ENCODE results near the gene TXNRD3.

The TXNRD3 gene

GRCh38 chr3:126654571-126655383 is at the start of gene TXNRD3:
TXNRD3 (minus strand) TSS chr3:126655124.
- POLR2A ChIA-PET: no interaction called here
- peak; percentile 80 for DNase-seq (ENCODE audit: extremely low spot score)
- CTCF ChIA-PET: no interaction called here
- TF ChIP-seq L3MBTL2 (conservative IDR thresholded peaks at IDR 0.05) (peak; percentile 68), SUZ12 (IDR thresholded peaks at IDR 0.05) (no peak)

DNA sequence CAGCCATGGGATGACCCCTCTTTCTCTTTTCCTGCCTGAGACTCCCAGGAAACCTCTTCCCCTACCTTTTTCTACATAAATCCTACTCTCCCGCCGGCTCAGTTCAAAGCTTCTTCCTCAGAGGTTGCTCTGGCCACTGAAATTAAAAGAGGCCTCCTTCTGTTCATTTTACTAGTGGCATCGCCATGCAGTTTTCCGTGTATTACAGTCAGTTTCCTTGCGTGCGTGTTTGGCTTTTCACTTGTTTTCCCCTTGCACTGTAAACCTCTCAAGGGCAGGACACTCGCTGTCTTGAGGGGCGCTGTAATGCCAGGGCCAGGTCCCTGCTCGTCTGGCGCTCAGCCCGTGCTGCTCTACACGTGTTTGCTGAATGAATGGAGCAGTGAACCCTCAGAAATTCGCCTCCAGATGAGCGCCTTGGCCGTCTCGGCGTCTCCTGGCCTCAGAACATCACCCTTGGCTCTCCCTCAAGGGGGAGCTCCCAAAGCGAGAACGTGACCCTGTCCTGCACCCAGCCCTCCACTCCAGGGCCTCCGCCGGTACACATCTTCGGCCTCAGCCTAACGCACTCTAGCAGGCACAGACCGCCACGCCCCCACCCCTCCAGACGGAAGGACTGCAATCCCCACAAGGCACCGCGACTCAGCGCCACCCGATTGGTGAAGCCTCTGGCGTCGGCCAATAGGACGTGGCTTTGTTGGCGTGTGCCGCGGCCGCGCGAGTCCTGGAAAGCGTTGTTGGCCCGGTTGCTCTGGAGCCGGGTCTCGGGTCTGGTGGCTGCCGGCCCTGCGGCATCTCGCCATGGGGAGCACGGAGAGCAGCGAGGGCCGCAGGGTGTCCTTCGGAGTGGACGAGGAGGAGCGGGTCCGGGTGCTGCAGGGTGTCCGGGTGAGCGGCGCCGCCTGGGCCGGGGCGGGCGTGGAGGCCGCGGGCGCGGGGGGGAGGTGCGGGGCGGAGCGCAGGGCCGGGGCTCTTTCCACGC is 48.9 kb upstream of the TXNRD3 start, which contains the start of gene CHCHD6:
TSS of gene CHCHD6 (plus strand) at position 729 of the 982 bp plus-strand sequence. CDS start at position 802, 73 bp downstream.
- TF ChIP-seq NFRKB (IDR thresholded peaks at IDR 0.05) (no peak), ELF4 (IDR thresholded peaks at IDR 0.05) (peak; percentile 46; the same call in 1 of the 2 replicates), L3MBTL2 (conservative IDR thresholded peaks at IDR 0.05) (peak; percentile 74)
- peak; percentile 99 for DNase-seq (ENCODE audit: extremely low spot score)
- ChIA-PET POLR2A (interaction anchor here (0.6 to 1.5 kb wide), 2 partner anchors 12 to 14 kb away, joined by 4 to 5 read pairs; no protein-coding TSS in a partner anchor), CTCF (interaction anchor here (0.5 to 1.0 kb wide), 3 partner anchors 11 to 508 kb away, joined by 3 to 7 read pairs (median 4); no protein-coding TSS in a partner anchor)

DNA sequence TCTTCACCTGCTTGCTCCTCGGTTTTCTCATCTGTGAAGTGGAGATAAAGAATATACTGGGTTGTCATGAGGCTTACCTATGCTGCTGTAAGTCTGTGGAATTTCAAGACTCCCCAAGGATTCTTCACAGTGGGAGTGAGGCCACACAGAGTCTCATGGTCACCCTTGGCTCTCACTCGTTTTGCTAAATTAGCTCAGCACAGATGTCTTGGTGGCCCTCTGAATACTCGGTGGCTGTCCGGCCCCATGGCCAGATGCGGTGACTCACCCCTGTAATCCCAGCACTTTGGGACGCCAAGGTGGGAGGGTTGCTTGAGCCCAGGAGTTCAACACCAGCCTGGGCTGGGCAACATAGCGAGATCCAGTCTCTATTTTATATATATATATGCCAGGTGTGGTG is 44.1 kb upstream of the TXNRD3 start:
- CTCF ChIA-PET: interaction anchor here (0.6 kb wide), 1 partner anchor 52 kb away, joined by 3 read pairs; no protein-coding TSS in a partner anchor

GRCh38 chr3:126696701-126697267 is 41.9 kb upstream of the TXNRD3 start:
- DNase-seq (ENCODE audit: extremely low spot score): no peak
- CTCF ChIA-PET: no interaction called here
- POLR2A ChIA-PET: no interaction called here
- TF ChIP-seq TARDBP (IDR thresholded peaks at IDR 0.05) (no peak), ELF4 (IDR thresholded peaks at IDR 0.05) (no peak), ZNF384 (IDR thresholded peaks at IDR 0.05) (no peak), SP1 (IDR thresholded peaks at IDR 0.05) (no peak), SUZ12 (IDR thresholded peaks at IDR 0.05) (no peak), NFRKB (IDR thresholded peaks at IDR 0.05) (no peak), LEF1 (IDR thresholded peaks at IDR 0.05; ENCODE audit: borderline replicate concordance) (no peak), FOXM1 (IDR thresholded peaks at IDR 0.05; ENCODE audit: borderline replicate concordance) (no peak), HDGF (IDR thresholded peaks at IDR 0.05; ENCODE audit: borderline replicate concordance) (no peak), FOXK2 (IDR thresholded peaks at IDR 0.05) (no peak)

More for the DNA sequence above, 44.1 kb upstream of the TXNRD3 start:
- POLR2A ChIA-PET: no interaction called here
- DNase-seq (ENCODE audit: extremely low spot score): no peak
- TF ChIP-seq NFRKB (IDR thresholded peaks at IDR 0.05): no peak
- no peak for TF ChIP-seq SUZ12 (IDR thresholded peaks at IDR 0.05)
- TF ChIP-seq TARDBP (IDR thresholded peaks at IDR 0.05): no peak
- TF ChIP-seq SP1 (IDR thresholded peaks at IDR 0.05): no peak
- no peak for TF ChIP-seq BHLHE40 (IDR thresholded peaks at IDR 0.05; ENCODE audit: borderline replicate concordance)
- no peak for TF ChIP-seq ELF4 (IDR thresholded peaks at IDR 0.05)
- TF ChIP-seq LEF1 (IDR thresholded peaks at IDR 0.05; ENCODE audit: borderline replicate concordance): no peak
- TF ChIP-seq CTBP1 (IDR thresholded peaks at IDR 0.05; ENCODE audit: borderline replicate concordance): no peak
- no peak for TF ChIP-seq L3MBTL2 (conservative IDR thresholded peaks at IDR 0.05)
- TF ChIP-seq HDGF (IDR thresholded peaks at IDR 0.05; ENCODE audit: borderline replicate concordance): no peak
- no peak for TF ChIP-seq FOXA1 (IDR thresholded peaks at IDR 0.05)
- no peak for TF ChIP-seq PKNOX1 (IDR thresholded peaks at IDR 0.05)
- TF ChIP-seq FOXM1 (IDR thresholded peaks at IDR 0.05; ENCODE audit: borderline replicate concordance): no peak
- no peak for TF ChIP-seq ARNT (IDR thresholded peaks at IDR 0.05)
- no peak for TF ChIP-seq FOXK2 (IDR thresholded peaks at IDR 0.05)
- no peak for TF ChIP-seq ZNF384 (IDR thresholded peaks at IDR 0.05)

- no peak for DNase-seq (ENCODE audit: extremely low spot score)
- CTCF ChIA-PET: no interaction called here
- TF ChIP-seq ZNF384 (IDR thresholded peaks at IDR 0.05) (no peak), SUZ12 (IDR thresholded peaks at IDR 0.05) (no peak), ARNT (IDR thresholded peaks at IDR 0.05) (no peak), L3MBTL2 (conservative IDR thresholded peaks at IDR 0.05) (no peak), PKNOX1 (IDR thresholded peaks at IDR 0.05) (no peak), FOXK2 (IDR thresholded peaks at IDR 0.05) (no peak), FOXA1 (IDR thresholded peaks at IDR 0.05) (no peak), ELF4 (IDR thresholded peaks at IDR 0.05) (no peak), BHLHE40 (IDR thresholded peaks at IDR 0.05; ENCODE audit: borderline replicate concordance) (no peak), CTBP1 (IDR thresholded peaks at IDR 0.05; ENCODE audit: borderline replicate concordance) (no peak), TARDBP (IDR thresholded peaks at IDR 0.05) (no peak), SP1 (IDR thresholded peaks at IDR 0.05) (no peak), LEF1 (IDR thresholded peaks at IDR 0.05; ENCODE audit: borderline replicate concordance) (no peak), NFRKB (IDR thresholded peaks at IDR 0.05) (no peak), HDGF (IDR thresholded peaks at IDR 0.05; ENCODE audit: borderline replicate concordance) (no peak), FOXM1 (IDR thresholded peaks at IDR 0.05; ENCODE audit: borderline replicate concordance) (no peak)
- POLR2A ChIA-PET: no interaction called here
Observed at GRCh38 chr3:126693921-126694320, 39.0 kb upstream of the TXNRD3 start.

DNA sequence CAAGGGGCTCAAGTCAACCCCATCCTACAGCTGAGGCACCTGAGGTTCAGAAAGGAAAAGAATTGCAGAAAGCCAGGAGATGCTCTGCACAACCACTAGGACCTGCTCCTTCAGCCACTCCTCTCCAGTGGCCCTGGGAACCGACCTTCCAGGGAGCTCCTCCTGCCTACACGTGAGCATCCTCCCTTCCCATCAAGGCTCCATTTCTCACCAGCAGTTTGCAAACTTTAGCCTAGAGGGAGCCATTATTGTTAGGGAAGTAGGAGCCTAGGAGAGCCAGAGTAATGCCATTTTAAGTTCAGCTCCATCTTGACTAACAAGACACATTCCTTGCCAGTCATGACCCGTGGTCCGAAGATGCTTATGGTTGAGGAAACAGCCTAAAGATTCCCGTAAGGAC is 37.9 kb upstream of the TXNRD3 start:
- ChIA-PET CTCF (interaction anchor here (0.7 to 1.0 kb wide), 2 partner anchors 10 to 13 kb away, joined by 3 read pairs; no protein-coding TSS in a partner anchor), POLR2A (no interaction called here)
- TF ChIP-seq SP1 (IDR thresholded peaks at IDR 0.05) (no peak), ARNT (IDR thresholded peaks at IDR 0.05) (no peak), L3MBTL2 (conservative IDR thresholded peaks at IDR 0.05) (no peak), CTBP1 (IDR thresholded peaks at IDR 0.05; ENCODE audit: borderline replicate concordance) (no peak), HDGF (IDR thresholded peaks at IDR 0.05; ENCODE audit: borderline replicate concordance) (no peak), BHLHE40 (IDR thresholded peaks at IDR 0.05; ENCODE audit: borderline replicate concordance) (no peak), PKNOX1 (IDR thresholded peaks at IDR 0.05) (no peak), FOXA1 (IDR thresholded peaks at IDR 0.05) (no peak), FOXM1 (IDR thresholded peaks at IDR 0.05; ENCODE audit: borderline replicate concordance) (no peak), SUZ12 (IDR thresholded peaks at IDR 0.05) (no peak), NFRKB (IDR thresholded peaks at IDR 0.05) (no peak), TARDBP (IDR thresholded peaks at IDR 0.05) (no peak), ZNF384 (IDR thresholded peaks at IDR 0.05) (no peak), ELF4 (IDR thresholded peaks at IDR 0.05) (no peak), LEF1 (IDR thresholded peaks at IDR 0.05; ENCODE audit: borderline replicate concordance) (no peak), FOXK2 (IDR thresholded peaks at IDR 0.05) (no peak)
- no peak for DNase-seq (ENCODE audit: extremely low spot score)
